ENCODE data around the gene DNASE1. TPM values are rescaled to one million over a fixed set of nuclear protein-coding genes. Genes with fewer than 3 reads are reported as not detected.

DNASE1 gene
- total RNA-seq, 1 donor from 2014 or later: 12.2 TPM

GRCh38 chr16:3691761-3692160 is 37.3 kb downstream of the DNASE1 start:
- no peak overlapping the region for H3K27ac Mint-ChIP-seq (ENCODE audit: unreplicated experiment)
- H3K4me1 Mint-ChIP-seq (ENCODE audit: low read depth): peaks cover 24% of the 10 kb centered on the region
- DNase-seq (ENCODE audit: low spot score): no peak
- H3K4me3 Mint-ChIP-seq (ENCODE audit: unreplicated experiment): no peak overlapping the region
- H3K27me3 Mint-ChIP-seq (ENCODE audit: low read depth): no peaks in the 10 kb centered on the region
- no peaks in the 10 kb centered on the region for H3K9me3 Mint-ChIP-seq (ENCODE audit: low read depth)
- peaks cover 10% of the 10 kb centered on the region for H3K36me3 Mint-ChIP-seq (ENCODE audit: low read depth)
- TF ChIP-seq CTCF (IDR thresholded peaks at IDR 0.05): no peak

GRCh38 chr16:3694051-3694450 is 39.6 kb downstream of the DNASE1 start:
- TF ChIP-seq CTCF (IDR thresholded peaks at IDR 0.05): no peak
- no peak overlapping the region for H3K4me3 Mint-ChIP-seq (ENCODE audit: unreplicated experiment)

GRCh38 chr16:3695610-3696369 is 41.3 kb downstream of the DNASE1 start:
- Mint-ChIP-seq H3K4me3 (ENCODE audit: unreplicated experiment) (no peak overlapping the region), H3K4me1 (ENCODE audit: low read depth) (peaks cover 17% of the 10 kb centered on the region), H3K27me3 (ENCODE audit: low read depth) (no peaks in the 10 kb centered on the region), H3K36me3 (ENCODE audit: low read depth) (peaks cover 2% of the 10 kb centered on the region), H3K27ac (ENCODE audit: unreplicated experiment) (no peak overlapping the region), H3K9me3 (ENCODE audit: low read depth) (no peaks in the 10 kb centered on the region)
- TF ChIP-seq CTCF (IDR thresholded peaks at IDR 0.05): no peak
- no peak for DNase-seq (ENCODE audit: low spot score)

More at GRCh38 chr16:3694051-3694450, 39.6 kb downstream of the DNASE1 start:
- no peaks in the 10 kb centered on the region for H3K27me3 Mint-ChIP-seq (ENCODE audit: low read depth)
- DNase-seq (ENCODE audit: low spot score): no peak
- peaks cover 2% of the 10 kb centered on the region for H3K36me3 Mint-ChIP-seq (ENCODE audit: low read depth)
- H3K4me1 Mint-ChIP-seq (ENCODE audit: low read depth): peaks cover 27% of the 10 kb centered on the region
- no peaks in the 10 kb centered on the region for H3K9me3 Mint-ChIP-seq (ENCODE audit: low read depth)
- H3K27ac Mint-ChIP-seq (ENCODE audit: unreplicated experiment): no peak overlapping the region

- Mint-ChIP-seq H3K27me3 (ENCODE audit: low read depth) (no peaks in the 10 kb centered on the region), H3K9me3 (ENCODE audit: low read depth) (no peaks in the 10 kb centered on the region), H3K4me1 (ENCODE audit: low read depth) (peaks cover 15% of the 10 kb centered on the region), H3K36me3 (ENCODE audit: low read depth) (peaks cover 2% of the 10 kb centered on the region), H3K27ac (ENCODE audit: unreplicated experiment) (peak overlapping the region; percentile 87), H3K4me3 (ENCODE audit: unreplicated experiment) (no peak overlapping the region)
- no peak for DNase-seq (ENCODE audit: low spot score)
- TF ChIP-seq CTCF (IDR thresholded peaks at IDR 0.05): no peak
These were observed 42.1 kb downstream of the DNASE1 start for GRCh38 chr16:3696425-3697218.

GRCh38 chr16:3698941-3699340 is 44.5 kb downstream of the DNASE1 start:
- Mint-ChIP-seq H3K36me3 (ENCODE audit: low read depth) (peaks cover 2% of the 10 kb centered on the region), H3K4me3 (ENCODE audit: unreplicated experiment) (no peak overlapping the region), H3K4me1 (ENCODE audit: low read depth) (peaks cover 15% of the 10 kb centered on the region), H3K27ac (ENCODE audit: unreplicated experiment) (no peak overlapping the region), H3K9me3 (ENCODE audit: low read depth) (no peaks in the 10 kb centered on the region), H3K27me3 (ENCODE audit: low read depth) (no peaks in the 10 kb centered on the region)
- no peak for TF ChIP-seq CTCF (IDR thresholded peaks at IDR 0.05)
- no peak for DNase-seq (ENCODE audit: low spot score)
